Measurements from ENCODE around the gene CBX3.

DNA sequence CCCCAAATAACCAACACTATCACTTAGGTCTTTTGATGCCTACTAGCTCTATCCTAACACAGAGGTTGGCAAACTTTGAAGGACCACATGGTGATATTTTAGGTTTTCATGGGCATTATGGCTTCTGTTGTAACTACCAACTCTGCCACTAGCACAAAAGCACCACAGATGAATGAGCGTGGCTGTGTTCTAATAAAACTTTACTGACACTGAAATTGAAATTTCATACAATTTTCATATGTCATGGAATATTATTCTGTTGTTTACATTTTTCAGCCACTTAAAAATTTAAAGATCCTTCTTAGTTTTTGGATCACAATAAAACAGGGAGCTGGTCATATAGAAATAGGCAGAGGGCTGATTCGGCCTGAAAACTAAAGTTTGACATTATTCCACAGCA is 26.4 kb downstream of the CBX3 start:
- TF ChIP-seq, protein P1, sequence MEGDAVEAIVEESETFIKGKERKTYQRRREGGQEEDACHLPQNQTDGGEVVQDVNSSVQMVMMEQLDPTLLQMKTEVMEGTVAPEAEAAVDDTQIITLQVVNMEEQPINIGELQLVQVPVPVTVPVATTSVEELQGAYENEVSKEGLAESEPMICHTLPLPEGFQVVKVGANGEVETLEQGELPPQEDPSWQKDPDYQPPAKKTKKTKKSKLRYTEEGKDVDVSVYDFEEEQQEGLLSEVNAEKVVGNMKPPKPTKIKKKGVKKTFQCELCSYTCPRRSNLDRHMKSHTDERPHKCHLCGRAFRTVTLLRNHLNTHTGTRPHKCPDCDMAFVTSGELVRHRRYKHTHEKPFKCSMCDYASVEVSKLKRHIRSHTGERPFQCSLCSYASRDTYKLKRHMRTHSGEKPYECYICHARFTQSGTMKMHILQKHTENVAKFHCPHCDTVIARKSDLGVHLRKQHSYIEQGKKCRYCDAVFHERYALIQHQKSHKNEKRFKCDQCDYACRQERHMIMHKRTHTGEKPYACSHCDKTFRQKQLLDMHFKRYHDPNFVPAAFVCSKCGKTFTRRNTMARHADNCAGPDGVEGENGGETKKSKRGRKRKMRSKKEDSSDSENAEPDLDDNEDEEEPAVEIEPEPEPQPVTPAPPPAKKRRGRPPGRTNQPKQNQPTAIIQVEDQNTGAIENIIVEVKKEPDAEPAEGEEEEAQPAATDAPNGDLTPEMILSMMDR (IDR thresholded peaks at IDR 0.05): no peak
- no peak for TF ChIP-seq POLR2A (IDR thresholded peaks at IDR 0.05)
